ENCODE data around the gene PKM.

DNA sequence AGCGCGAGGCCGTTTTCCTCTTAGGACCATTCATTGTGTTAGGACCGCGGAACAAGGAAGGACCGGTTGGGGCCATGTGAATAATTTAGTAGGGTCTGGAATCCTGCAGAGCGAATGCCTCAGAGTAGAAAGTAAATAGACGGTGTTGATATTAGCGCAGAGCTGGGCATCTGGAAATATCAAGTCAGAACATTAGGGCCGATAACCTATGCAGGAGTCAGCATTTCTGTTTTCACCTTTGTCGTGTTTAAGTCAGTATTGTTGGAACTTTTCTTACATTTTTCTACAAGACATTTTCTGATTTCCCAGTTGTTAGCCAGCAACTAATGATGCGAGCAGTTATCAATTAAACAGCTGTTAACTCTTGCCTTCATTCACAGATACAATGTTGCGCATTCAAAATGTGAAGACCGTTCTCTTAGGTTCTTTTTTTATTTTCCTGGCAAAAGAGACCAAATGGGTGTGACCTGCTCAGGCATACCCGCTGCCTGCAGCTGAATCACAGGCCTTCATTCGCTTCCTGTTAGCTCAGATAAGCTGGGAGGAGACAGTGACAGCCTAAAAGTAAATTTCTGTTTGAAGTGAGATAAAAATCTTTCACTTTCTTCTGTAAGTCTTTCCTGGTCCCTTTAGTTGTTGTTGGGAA, 966 bp upstream of the PKM start:
- TF ChIP-seq, protein P1, sequence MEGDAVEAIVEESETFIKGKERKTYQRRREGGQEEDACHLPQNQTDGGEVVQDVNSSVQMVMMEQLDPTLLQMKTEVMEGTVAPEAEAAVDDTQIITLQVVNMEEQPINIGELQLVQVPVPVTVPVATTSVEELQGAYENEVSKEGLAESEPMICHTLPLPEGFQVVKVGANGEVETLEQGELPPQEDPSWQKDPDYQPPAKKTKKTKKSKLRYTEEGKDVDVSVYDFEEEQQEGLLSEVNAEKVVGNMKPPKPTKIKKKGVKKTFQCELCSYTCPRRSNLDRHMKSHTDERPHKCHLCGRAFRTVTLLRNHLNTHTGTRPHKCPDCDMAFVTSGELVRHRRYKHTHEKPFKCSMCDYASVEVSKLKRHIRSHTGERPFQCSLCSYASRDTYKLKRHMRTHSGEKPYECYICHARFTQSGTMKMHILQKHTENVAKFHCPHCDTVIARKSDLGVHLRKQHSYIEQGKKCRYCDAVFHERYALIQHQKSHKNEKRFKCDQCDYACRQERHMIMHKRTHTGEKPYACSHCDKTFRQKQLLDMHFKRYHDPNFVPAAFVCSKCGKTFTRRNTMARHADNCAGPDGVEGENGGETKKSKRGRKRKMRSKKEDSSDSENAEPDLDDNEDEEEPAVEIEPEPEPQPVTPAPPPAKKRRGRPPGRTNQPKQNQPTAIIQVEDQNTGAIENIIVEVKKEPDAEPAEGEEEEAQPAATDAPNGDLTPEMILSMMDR (IDR thresholded peaks at IDR 0.05), result no peak
- TF ChIP-seq EP300 (IDR thresholded peaks at IDR 0.05), result no peak

Data from upper lobe of left lung (tissue), 4 donors.